HCT116 (cell line): Measurements from ENCODE around the gene DERL3. TPM values are rescaled to one million over a fixed set of nuclear protein-coding genes. Genes with fewer than 3 reads are reported as not detected.

Source experiments
- ATAC-seq: fragments of 200-7000 bp; cut with Tn5 transposase; 2 replicates; pipeline ENCODE4 v1.9.1; 2020; ENCODE audit warnings: mild to moderate bottlenecking, moderate library complexity
- BruUV-seq: library from RNA; stranded (reverse); fragments of 400-500 nt; replicated peaks from 2 replicates; lab custom pipeline; 2021; lab: Mats Ljungman, UMichigan
- CTCF ChIA-PET: fragments of 300-600 bp; sonication (Branson Sonifier 250); formaldehyde crosslinking; loops from one replicate; lab custom pipeline; 2021; ENCODE audit warnings: antibody characterized with exemption; lab: Charles Lee
- POLR2A ChIA-PET: fragments of 300-600, 350-600 bp; sonication (Branson Sonifier 250); formaldehyde crosslinking; loops from one replicate; lab custom pipeline; 2021; ENCODE audit warnings: antibody characterized with exemption; lab: Charles Lee
- RAD21 ChIA-PET, 2 experiments: fragments of 300-600 bp; sonication (Branson Sonifier 250); formaldehyde crosslinking; loops; one replicate each; lab custom pipeline; 2023; ENCODE audit warnings: low total read pairs in 2 of 2; ENCODE audit not compliant: uncharacterized antibody in 2 of 2, unreplicated experiment in 2 of 2, low non-redundant PET in 1 of 2; lab: Charles Lee
- DNase-seq: peaks from one replicate; pipeline ENCODE4 v3.0.0-alpha.2; 2010; ENCODE audit warnings: low read depth, low spot score
- H2AFZ ChIP-seq: fragments of 200-600 bp; shearing (Covaris generic), sonication (generic); 2 replicates; pipeline ENCODE4 v1.6.1; 2017; ENCODE audit warnings: low read depth, mixed run types, mixed read lengths, antibody characterized with exemption, low read length; ENCODE audit not compliant: poor library complexity, severe bottlenecking
- H3K27ac ChIP-seq: 2 replicates; pipeline ENCODE4 v1.5.1; 2012; ENCODE audit warnings: low read depth, low read length
- H3K27me3 ChIP-seq: fragments of 200-600 bp; sonication (generic); 2 replicates; pipeline ENCODE4 v1.6.1; 2016; ENCODE audit warnings: mixed run types, low read length, mixed read lengths; ENCODE audit not compliant: insufficient read depth
- H3K36me3 ChIP-seq, 2 experiments: fragments of 200-500 bp in 1 of 2; fragments of 200-600 bp in 1 of 2; sonication (Bioruptor generic) in 1 of 2; sonication (generic) in 1 of 2; 2 replicates each; pipeline versions ENCODE4 v1.5.1 to v1.6.1; 2014 to 2016; ENCODE audit warnings: low read length in 2 of 2, inconsistent platforms in 1 of 2, mixed read lengths in 1 of 2, mixed run types in 1 of 2; ENCODE audit not compliant: insufficient read depth in 2 of 2, control insufficient read depth in 1 of 2
- H3K4me1 ChIP-seq, 2 experiments: fragments of 200-600 bp in 1 of 2; sonication (generic) in 1 of 2; 2 replicates each; pipeline versions ENCODE4 v1.5.1 to v1.6.1; 2012 to 2017; ENCODE audit warnings: low read length in 2 of 2, inconsistent platforms in 1 of 2, mild to moderate bottlenecking in 1 of 2, mixed read lengths in 1 of 2, mixed run types in 1 of 2, moderate library complexity in 1 of 2; ENCODE audit not compliant: insufficient read depth in 2 of 2, control insufficient read depth in 1 of 2
- H3K4me2 ChIP-seq: fragments of 200-600 bp; sonication (generic); 2 replicates; pipeline ENCODE4 v1.6.1; 2017; ENCODE audit warnings: mixed run types, low read length, mixed read lengths
- H3K4me3 ChIP-seq, 2 experiments: fragments of 200-600 bp in 1 of 2; sonication (generic) in 1 of 2; replicated peaks in 1 of 2; 2 replicates each; pipeline ENCODE4 v1.5.1; 2011 to 2016; ENCODE audit warnings: low read length in 2 of 2, control low read depth in 1 of 2, low read depth in 1 of 2, mild to moderate bottlenecking in 1 of 2, mixed read lengths in 1 of 2, mixed run types in 1 of 2
- H3K79me2 ChIP-seq: fragments of 200-600 bp; sonication (generic); 2 replicates; pipeline ENCODE4 v1.6.1; 2017; ENCODE audit warnings: mild to moderate bottlenecking, mixed run types, low read length, moderate library complexity, mixed read lengths; ENCODE audit not compliant: insufficient read depth
- H3K9ac ChIP-seq: fragments of 200-600 bp; sonication (generic); 2 replicates; pipeline ENCODE4 v1.6.1; 2016; ENCODE audit warnings: low read length, mixed read lengths
- H3K9me2 ChIP-seq: fragments of 200-600 bp; sonication (generic), shearing (Covaris generic); 2 replicates; pipeline ENCODE4 v1.6.1; 2017; ENCODE audit warnings: mixed run types, mild to moderate bottlenecking, moderate library complexity; ENCODE audit not compliant: insufficient read depth
- H3K9me3 ChIP-seq, 2 experiments: fragments of 200-500 bp in 1 of 2; fragments of 200-600 bp in 1 of 2; sonication (Bioruptor generic) in 1 of 2; sonication (generic) in 1 of 2; 2 replicates each; pipeline ENCODE4 v1.6.1; 2014 to 2017; ENCODE audit warnings: low read length in 2 of 2, mixed read lengths in 2 of 2, inconsistent platforms in 1 of 2, low read depth in 1 of 2, mild to moderate bottlenecking in 1 of 2, mixed run types in 1 of 2, moderate library complexity in 1 of 2; ENCODE audit not compliant: control insufficient read depth in 1 of 2, insufficient read depth in 1 of 2
- H4K20me1 ChIP-seq: fragments of 200-600 bp; sonication (generic), shearing (Covaris generic); 2 replicates; pipeline ENCODE4 v1.6.1; 2017; ENCODE audit warnings: mixed run types, mild to moderate bottlenecking, moderate library complexity; ENCODE audit not compliant: insufficient read depth
- ATF3 ChIP-seq: IDR thresholded peaks from 2 replicates; pipeline ENCODE4 v1.6.1; 2012
- CBX3 ChIP-seq: IDR thresholded peaks from 2 replicates; pipeline ENCODE4 v1.6.1; 2012; ENCODE audit warnings: low read depth
- CEBPB ChIP-seq: IDR thresholded peaks from 2 replicates; pipeline ENCODE4 v1.6.1; 2012; ENCODE audit warnings: low read depth
- CTCF ChIP-seq, 3 experiments: fragments of 200-600 bp in 1 of 3; sonication (generic) in 1 of 3; IDR thresholded peaks in 2 of 3; conservative IDR thresholded peaks in 1 of 3; 2 replicates each; pipeline ENCODE4 v1.5.1; 2012 to 2017; ENCODE audit warnings: low read depth in 2 of 3, low read length in 2 of 3, antibody characterized with exemption in 1 of 3, borderline replicate concordance in 1 of 3, control low read depth in 1 of 3, mild to moderate bottlenecking in 1 of 3, mixed read lengths in 1 of 3, mixed run types in 1 of 3, moderate library complexity in 1 of 3; ENCODE audit not compliant: insufficient read depth in 1 of 3
- FOSL1 ChIP-seq: IDR thresholded peaks from 2 replicates; pipeline ENCODE4 v1.6.1; 2012; ENCODE audit warnings: low read depth
- JUND ChIP-seq: IDR thresholded peaks from 2 replicates; pipeline ENCODE4 v1.6.1; 2012
- RAD21 ChIP-seq: IDR thresholded peaks from 2 replicates; pipeline ENCODE4 v1.6.1; 2012; ENCODE audit warnings: low read depth, mild to moderate bottlenecking
- ZBTB33 ChIP-seq: IDR thresholded peaks from 2 replicates; pipeline ENCODE4 v1.6.1; 2011; ENCODE audit warnings: mild to moderate bottlenecking, low read length, moderate library complexity; ENCODE audit not compliant: insufficient replicate concordance; ENCODE audit errors: extremely low read depth
- intact Hi-C: fragments of 100-400 bp; cut with micrococcal nuclease; formaldehyde crosslinking; loops from 2 replicates; pipeline ENCODE4 v1.10.0; 2022
- total RNA-seq: library from RNA; stranded (reverse); gene quantifications from one replicate; pipeline ENCODE4 v1.2.1, GENCODE V29; 2021; ENCODE audit not compliant: unreplicated experiment

DERL3 gene
- total RNA-seq, 1 experiment from 2014 or later = not detected

- H3K4me1 ChIP-seq = peaks cover 11 to 24% of the 10 kb centered on the region in 2 experiments; a peak in 3 of 4 replicates
- H4K20me1 ChIP-seq = peaks cover 8% of the 10 kb centered on the region; the same call in 1 of the 2 replicates
- H3K27ac ChIP-seq = no peak overlapping the region
- H3K36me3 ChIP-seq = peaks cover 0 to 5% of the 10 kb centered on the region in 2 experiments; a peak in 1 of 4 replicates
- no peak overlapping the region for H2AFZ ChIP-seq
- no peaks in the 10 kb centered on the region for H3K9me2 ChIP-seq
- DNase-seq = no peak
- BruUV-seq = no TSS peak
- H3K79me2 ChIP-seq = peaks cover 61% of the 10 kb centered on the region
- no peaks in the 10 kb centered on the region for H3K27me3 ChIP-seq
- no peaks in the 10 kb centered on the region for H3K9me3 ChIP-seq
- ChIA-PET CTCF (interaction anchor here (0.6 kb wide), 1 partner anchor 593 kb away, joined by 3 read pairs; no protein-coding TSS in a partner anchor), RAD21 (no interaction called here), POLR2A (interaction anchor here (2.6 kb wide), 1 partner anchor 18 kb away, joined by 8 read pairs; no protein-coding TSS in a partner anchor)
- H3K4me3 ChIP-seq = no peak overlapping the region
- no peak overlapping the region for H3K9ac ChIP-seq
- no peak for ATAC-seq
- intact Hi-C loops = no loop called here
- TF ChIP-seq RAD21 = no peak
- no peak for TF ChIP-seq FOSL1
- TF ChIP-seq CEBPB = no peak
- TF ChIP-seq CBX3 = no peak
- no peak for TF ChIP-seq ATF3
- no peak for TF ChIP-seq CTCF (IDR thresholded peaks at IDR 0.05 in 2 of 3, conservative IDR thresholded peaks at IDR 0.05 in 1 of 3; ENCODE audit: borderline replicate concordance in 1 of 3, insufficient read depth in 1 of 3, low read depth in 2 of 3, low read length in 2 of 3)
- TF ChIP-seq JUND = no peak
- no peak for TF ChIP-seq ZBTB33
- no peak overlapping the region for H3K4me2 ChIP-seq
Observed at GRCh38 chr22:23789121-23789520, 49.7 kb downstream of the DERL3 start.
